ENCODE measurements around the gene CARNS1.

GRCh38 chr11:67432655-67433349 lies 17.3 kb downstream of the CARNS1 start:
- TF ChIP-seq, protein P1, sequence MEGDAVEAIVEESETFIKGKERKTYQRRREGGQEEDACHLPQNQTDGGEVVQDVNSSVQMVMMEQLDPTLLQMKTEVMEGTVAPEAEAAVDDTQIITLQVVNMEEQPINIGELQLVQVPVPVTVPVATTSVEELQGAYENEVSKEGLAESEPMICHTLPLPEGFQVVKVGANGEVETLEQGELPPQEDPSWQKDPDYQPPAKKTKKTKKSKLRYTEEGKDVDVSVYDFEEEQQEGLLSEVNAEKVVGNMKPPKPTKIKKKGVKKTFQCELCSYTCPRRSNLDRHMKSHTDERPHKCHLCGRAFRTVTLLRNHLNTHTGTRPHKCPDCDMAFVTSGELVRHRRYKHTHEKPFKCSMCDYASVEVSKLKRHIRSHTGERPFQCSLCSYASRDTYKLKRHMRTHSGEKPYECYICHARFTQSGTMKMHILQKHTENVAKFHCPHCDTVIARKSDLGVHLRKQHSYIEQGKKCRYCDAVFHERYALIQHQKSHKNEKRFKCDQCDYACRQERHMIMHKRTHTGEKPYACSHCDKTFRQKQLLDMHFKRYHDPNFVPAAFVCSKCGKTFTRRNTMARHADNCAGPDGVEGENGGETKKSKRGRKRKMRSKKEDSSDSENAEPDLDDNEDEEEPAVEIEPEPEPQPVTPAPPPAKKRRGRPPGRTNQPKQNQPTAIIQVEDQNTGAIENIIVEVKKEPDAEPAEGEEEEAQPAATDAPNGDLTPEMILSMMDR (IDR thresholded peaks at IDR 0.05 in 8 of 11, conservative IDR thresholded peaks at IDR 0.05 in 3 of 11), result no peak
- no peak for TF ChIP-seq POLR2A (IDR thresholded peaks at IDR 0.05)

Data from spleen (tissue), 7 donors.